ENCODE data around the gene TMEM187. TPM values are rescaled to one million over a fixed set of nuclear protein-coding genes. Genes with fewer than 3 reads are reported as not detected.

TMEM187 gene
- total RNA-seq, 1 donor from 2014 or later = 14.4 TPM

GRCh38 chrX:153965406-153965805, 7.1 kb upstream of the TMEM187 start:
- TF ChIP-seq CTCF (conservative IDR thresholded peaks at IDR 0.05) = no peak
- no peak overlapping the region for H3K27ac Mint-ChIP-seq
- H3K9me3 Mint-ChIP-seq = no peaks in the 10 kb centered on the region
- no peak for DNase-seq (ENCODE audit: extremely low spot score, unreplicated experiment)
- no peak overlapping the region for H3K4me3 Mint-ChIP-seq
- peaks cover 15% of the 10 kb centered on the region for H3K36me3 Mint-ChIP-seq
- H3K4me1 Mint-ChIP-seq (ENCODE audit: unreplicated experiment) = peaks cover 27% of the 10 kb centered on the region
- no peaks in the 10 kb centered on the region for H3K27me3 Mint-ChIP-seq

GRCh38 chrX:153966283-153966688, 6.3 kb upstream of the TMEM187 start:
- TF ChIP-seq CTCF (conservative IDR thresholded peaks at IDR 0.05) = no peak
- peak overlapping the region; percentile 17 for H3K4me3 Mint-ChIP-seq

GRCh38 chrX:153966841-153967535, 5.6 kb upstream of the TMEM187 start:
- Mint-ChIP-seq H3K9me3 (no peaks in the 10 kb centered on the region), H3K4me3 (peak overlapping the region; percentile 100), H3K27ac (peak overlapping the region; percentile 82), H3K27me3 (no peaks in the 10 kb centered on the region), H3K4me1 (ENCODE audit: unreplicated experiment) (peaks cover 27% of the 10 kb centered on the region), H3K36me3 (peaks cover 11% of the 10 kb centered on the region)
- no peak for DNase-seq (ENCODE audit: extremely low spot score, unreplicated experiment)
- no peak for TF ChIP-seq CTCF (conservative IDR thresholded peaks at IDR 0.05)

More at GRCh38 chrX:153966283-153966688, 6.3 kb upstream of the TMEM187 start:
- peaks cover 11% of the 10 kb centered on the region for H3K36me3 Mint-ChIP-seq
- DNase-seq (ENCODE audit: extremely low spot score, unreplicated experiment) = no peak
- H3K27ac Mint-ChIP-seq = no peak overlapping the region
- H3K4me1 Mint-ChIP-seq (ENCODE audit: unreplicated experiment) = peaks cover 27% of the 10 kb centered on the region
- H3K27me3 Mint-ChIP-seq = no peaks in the 10 kb centered on the region
- no peaks in the 10 kb centered on the region for H3K9me3 Mint-ChIP-seq

- H3K27ac Mint-ChIP-seq = peak overlapping the region; percentile 82
Measured at GRCh38 chrX:153967536-153968224, 4.9 kb upstream of the TMEM187 start.

GRCh38 chrX:153968255-153968654, 4.3 kb upstream of the TMEM187 start:
- H3K27ac Mint-ChIP-seq = peak overlapping the region; percentile 82
- H3K4me3 Mint-ChIP-seq = peak overlapping the region; percentile 100
- H3K4me1 Mint-ChIP-seq (ENCODE audit: unreplicated experiment) = peaks cover 31% of the 10 kb centered on the region
- H3K27me3 Mint-ChIP-seq = no peaks in the 10 kb centered on the region
- no peaks in the 10 kb centered on the region for H3K9me3 Mint-ChIP-seq
- H3K36me3 Mint-ChIP-seq = peaks cover 11% of the 10 kb centered on the region
- no peak for TF ChIP-seq CTCF (conservative IDR thresholded peaks at IDR 0.05)
- no peak for DNase-seq (ENCODE audit: extremely low spot score, unreplicated experiment)

More at GRCh38 chrX:153967536-153968224, 4.9 kb upstream of the TMEM187 start:
- peaks cover 27% of the 10 kb centered on the region for H3K4me1 Mint-ChIP-seq (ENCODE audit: unreplicated experiment)
- DNase-seq (ENCODE audit: extremely low spot score, unreplicated experiment) = no peak
- H3K36me3 Mint-ChIP-seq = peaks cover 9% of the 10 kb centered on the region
- no peaks in the 10 kb centered on the region for H3K9me3 Mint-ChIP-seq
- no peak for TF ChIP-seq CTCF (conservative IDR thresholded peaks at IDR 0.05)
- H3K27me3 Mint-ChIP-seq = no peaks in the 10 kb centered on the region
- H3K4me3 Mint-ChIP-seq = peak overlapping the region; percentile 100
